B cell (primary cell): ENCODE results near the gene CTSK. TPM values are rescaled to one million over a fixed set of nuclear protein-coding genes. Genes with fewer than 3 reads are reported as not detected.

ENCODE experiments used
- ATAC-seq: fragments of 200-7000 bp; cut with Tn5 transposase; one replicate; pipeline ENCODE4 v1.10.0; 2021; ENCODE audit warnings: low read depth, mild to moderate bottlenecking, moderate number of reproducible peaks, moderate library complexity
- CTCF ChIA-PET: fragments of 350-600 bp; sonication (Branson Sonifier 250); formaldehyde crosslinking; loops from one replicate; lab custom pipeline; 2021; ENCODE audit warnings: antibody characterized with exemption, inconsistent platforms; lab: Charles Lee
- POLR2A ChIA-PET: fragments of 350-600 bp; sonication (Branson Sonifier 250); formaldehyde crosslinking; loops from one replicate; lab custom pipeline; 2021; ENCODE audit warnings: antibody characterized with exemption; lab: Charles Lee
- DNase-seq: peaks from one replicate; pipeline ENCODE4 v3.0.0; 2013
- H2AFZ ChIP-seq: 2 replicates; pipeline ENCODE4 v1.6.1; 2012; ENCODE audit warnings: mild to moderate bottlenecking, low read depth, low read length; ENCODE audit not compliant: insufficient read depth, poor library complexity, severe bottlenecking
- H3K27ac ChIP-seq, 2 donors: 1 replicate in 1 of 2; 2 replicates in 1 of 2; pipeline ENCODE4 v1.5.1; 2012 to 2013; ENCODE audit warnings: low read length in 2 of 2, mild to moderate bottlenecking in 2 of 2, moderate library complexity in 1 of 2
- H3K27me3 ChIP-seq, 4 experiments: fragments of 200-600 bp in 1 of 4; sonication (generic) in 1 of 4; replicated peaks in 1 of 4; 1 replicate in 2 of 4; 2 replicates in 2 of 4; pipeline versions ENCODE4 v1.6.1 to v1.7.0; 2013 to 2016; ENCODE audit warnings: low read length in 3 of 4, mild to moderate bottlenecking in 2 of 4, mixed read lengths in 1 of 4, moderate library complexity in 1 of 4; ENCODE audit not compliant: insufficient read depth in 4 of 4, control insufficient read depth in 3 of 4; ENCODE audit errors: control extremely low read depth in 1 of 4
- H3K36me3 ChIP-seq, 2 experiments: replicated peaks in 1 of 2; 1 replicate in 1 of 2; 2 replicates in 1 of 2; pipeline versions ENCODE4 v1.6.1 to v1.7.1; 2013; ENCODE audit warnings: low read length in 1 of 2; ENCODE audit not compliant: insufficient read depth in 2 of 2, control insufficient read depth in 1 of 2; ENCODE audit errors: control extremely low read depth in 1 of 2, extremely low read depth in 1 of 2
- H3K4me1 ChIP-seq, 2 donors: fragments of 200-600 bp in 1 of 2; sonication (generic) in 1 of 2; 1 replicate in 1 of 2; 2 replicates in 1 of 2; pipeline versions ENCODE4 v1.5.1 to v1.6.1; 2013 to 2017; ENCODE audit warnings: low read length in 2 of 2; ENCODE audit not compliant: control insufficient read depth in 2 of 2, insufficient read depth in 2 of 2
- H3K4me2 ChIP-seq: replicated peaks from 2 replicates; pipeline ENCODE3; 2012; ENCODE audit warnings: mild to moderate bottlenecking, low read depth, low read length; ENCODE audit not compliant: poor library complexity, severe bottlenecking
- H3K4me3 ChIP-seq, 5 experiments: fragments of 200-600 bp in 1 of 5; sonication (generic) in 1 of 5; 1 replicate in 3 of 5; 2 replicates in 2 of 5; pipeline versions ENCODE4 v1.5.1 to v1.7.0; 2011 to 2016; ENCODE audit warnings: low read length in 4 of 5, mild to moderate bottlenecking in 4 of 5, low read depth in 2 of 5, control low read depth in 1 of 5, moderate library complexity in 1 of 5; ENCODE audit not compliant: insufficient read depth in 1 of 5; ENCODE audit errors: control extremely low read depth in 1 of 5, extremely low read depth in 1 of 5
- H3K79me2 ChIP-seq: fragments of 200-600 bp; sonication (generic); one replicate; pipeline ENCODE4 v1.6.0; 2016; ENCODE audit warnings: low read length; ENCODE audit not compliant: control insufficient read depth, insufficient read depth
- H3K9ac ChIP-seq: fragments of 200-600 bp; sonication (generic); 2 replicates; pipeline ENCODE4 v1.6.1; 2017; ENCODE audit warnings: mild to moderate bottlenecking, low read length, moderate library complexity
- H3K9me3 ChIP-seq, 3 donors: one replicate each; pipeline versions ENCODE4 v1.6.1 to v1.7.1; 2013; ENCODE audit warnings: low read length in 2 of 3; ENCODE audit not compliant: control insufficient read depth in 2 of 3, insufficient read depth in 1 of 3; ENCODE audit errors: control extremely low read depth in 1 of 3
- H4K20me1 ChIP-seq: 2 replicates; pipeline ENCODE4 v1.6.0; 2012; ENCODE audit warnings: mild to moderate bottlenecking, low read length; ENCODE audit not compliant: insufficient read depth, control insufficient read depth, poor library complexity, severe bottlenecking
- H3K27ac Mint-ChIP-seq: one replicate; pipeline ENCODE4 v1.8.0; 2021; ENCODE audit warnings: mixed read lengths
- H3K27me3 Mint-ChIP-seq: one replicate; pipeline ENCODE4 v1.8.0; 2021; ENCODE audit warnings: mixed read lengths
- H3K4me1 Mint-ChIP-seq: one replicate; pipeline ENCODE4 v1.8.0; 2021; ENCODE audit warnings: mixed read lengths
- H3K4me3 Mint-ChIP-seq: one replicate; pipeline ENCODE4 v1.8.0; 2021; ENCODE audit warnings: mixed read lengths
- H3K9me3 Mint-ChIP-seq: one replicate; pipeline ENCODE4 v1.8.0; 2022; ENCODE audit warnings: mixed read lengths; ENCODE audit not compliant: insufficient read depth
- EZH2 ChIP-seq: IDR thresholded peaks from 2 replicates; pipeline ENCODE4 v1.6.1; 2012; ENCODE audit warnings: borderline replicate concordance, low read depth, mild to moderate bottlenecking, moderate library complexity, low read length; ENCODE audit not compliant: insufficient read depth, poor library complexity, severe bottlenecking
- WGBS: methylation state at CpG from one replicate; pipeline ENCODE4 v1.1.5; 2013; ENCODE audit warnings: missing lambda C conversion rate; ENCODE audit not compliant: insufficient coverage; 5-methylcytosine and 5-hydroxymethylcytosine counted together
- intact Hi-C: fragments of 100-400 bp; cut with micrococcal nuclease; formaldehyde crosslinking; loops from one replicate; pipeline ENCODE4 v1.10.0; 2022
- polyA plus RNA-seq: library from polyadenylated mRNA; depleted of rRNA; stranded (reverse); fragments of >200 nt; gene quantifications from 2 replicates; pipeline ENCODE4 v1.2.3, GENCODE V29; 2012
- total RNA-seq, 2 donors: library from RNA; stranded (reverse); fragments of 120-200 nt in 1 of 2; gene quantifications; 1 replicate in 1 of 2; 2 replicates in 1 of 2; pipeline versions ENCODE4 v1.2.3 to v1.2.4, GENCODE V29; 2013 to 2022
- TF ChIP-seq, protein P1 (sequence below): fragments of 200-600 bp; IDR thresholded peaks from one replicate; pipeline ENCODE4 v1.8.0; 2022; ENCODE audit warnings: antibody characterized with exemption, mild to moderate bottlenecking

The CTSK gene
- total and polyA plus RNA-seq, 2 donors (not counting 1 experiment from before 2014, with no cell fraction given) = 5.3 to 6.0 TPM

DNA sequence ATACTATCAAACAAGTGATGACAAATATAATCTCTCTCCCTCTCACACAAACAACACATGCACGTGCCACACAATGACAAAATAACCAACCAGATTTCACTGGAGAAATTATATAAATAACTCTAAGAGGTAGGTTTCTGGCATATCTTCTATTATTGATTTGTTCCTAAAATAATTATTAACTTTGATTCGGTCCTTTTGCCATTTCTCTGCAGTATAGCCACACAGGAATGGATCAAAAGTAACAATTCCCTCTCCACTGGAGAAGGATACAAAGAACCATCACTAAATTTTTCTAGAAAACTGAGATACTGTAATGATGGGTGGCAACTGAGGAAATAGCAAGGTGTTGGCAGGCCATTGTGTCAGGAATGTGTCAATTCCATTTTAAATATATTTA lies 34.9 kb upstream of the CTSK start:
- POLR2A ChIA-PET = no interaction called here
- H3K27ac ChIP-seq = no peak overlapping the region
- H3K4me1 ChIP-seq = no peaks in the 10 kb centered on the region
- no peaks in the 10 kb centered on the region for H3K27me3 ChIP-seq
- CTCF ChIA-PET = no interaction called here
- no peaks in the 10 kb centered on the region for H4K20me1 ChIP-seq
- no CpG with 5 or more reads among the region's 2 CpGs for WGBS
- no peak overlapping the region for H3K9ac ChIP-seq
- TF ChIP-seq, protein P1, sequence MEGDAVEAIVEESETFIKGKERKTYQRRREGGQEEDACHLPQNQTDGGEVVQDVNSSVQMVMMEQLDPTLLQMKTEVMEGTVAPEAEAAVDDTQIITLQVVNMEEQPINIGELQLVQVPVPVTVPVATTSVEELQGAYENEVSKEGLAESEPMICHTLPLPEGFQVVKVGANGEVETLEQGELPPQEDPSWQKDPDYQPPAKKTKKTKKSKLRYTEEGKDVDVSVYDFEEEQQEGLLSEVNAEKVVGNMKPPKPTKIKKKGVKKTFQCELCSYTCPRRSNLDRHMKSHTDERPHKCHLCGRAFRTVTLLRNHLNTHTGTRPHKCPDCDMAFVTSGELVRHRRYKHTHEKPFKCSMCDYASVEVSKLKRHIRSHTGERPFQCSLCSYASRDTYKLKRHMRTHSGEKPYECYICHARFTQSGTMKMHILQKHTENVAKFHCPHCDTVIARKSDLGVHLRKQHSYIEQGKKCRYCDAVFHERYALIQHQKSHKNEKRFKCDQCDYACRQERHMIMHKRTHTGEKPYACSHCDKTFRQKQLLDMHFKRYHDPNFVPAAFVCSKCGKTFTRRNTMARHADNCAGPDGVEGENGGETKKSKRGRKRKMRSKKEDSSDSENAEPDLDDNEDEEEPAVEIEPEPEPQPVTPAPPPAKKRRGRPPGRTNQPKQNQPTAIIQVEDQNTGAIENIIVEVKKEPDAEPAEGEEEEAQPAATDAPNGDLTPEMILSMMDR = no peak
- no peak for TF ChIP-seq EZH2
- no peak overlapping the region for H3K4me2 ChIP-seq
- Mint-ChIP-seq H3K4me1 (no peaks in the 10 kb centered on the region), H3K27ac (no peak overlapping the region), H3K9me3 (no peaks in the 10 kb centered on the region), H3K27me3 (no peaks in the 10 kb centered on the region), H3K4me3 (no peak overlapping the region)
- no peaks in the 10 kb centered on the region for H3K9me3 ChIP-seq
- H2AFZ ChIP-seq = no peak overlapping the region
- H3K4me3 ChIP-seq = no peak overlapping the region
- no peak for DNase-seq
- no peaks in the 10 kb centered on the region for H3K79me2 ChIP-seq
- peaks cover 14 to 17% of the 10 kb centered on the region in 2 experiments for H3K36me3 ChIP-seq
- intact Hi-C loops = no loop called here
- ATAC-seq = no peak

DNA sequence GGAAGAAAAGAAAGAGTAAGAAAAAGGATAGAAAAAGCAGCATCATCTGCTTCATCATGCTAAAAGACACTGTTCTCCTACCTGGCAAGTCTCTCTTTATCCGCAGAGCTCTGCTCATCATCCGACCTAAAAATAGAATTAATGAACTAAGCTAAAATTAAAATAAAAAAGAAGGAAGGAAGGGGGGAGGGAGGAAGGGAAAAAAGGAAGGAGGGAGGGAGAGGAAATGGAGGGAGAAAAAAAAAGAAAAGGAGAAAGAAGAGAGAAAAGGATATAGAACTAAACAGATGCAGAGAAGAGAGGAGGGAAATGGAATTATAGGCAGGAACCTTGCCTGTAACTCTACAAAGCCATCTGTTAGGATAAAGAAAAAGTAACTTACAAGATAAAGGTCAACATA lies 34.3 kb upstream of the CTSK start:
- no peaks in the 10 kb centered on the region for H3K9me3 ChIP-seq
- peaks cover 14 to 15% of the 10 kb centered on the region in 2 experiments for H3K36me3 ChIP-seq
- intact Hi-C loops = no loop called here
- no peak overlapping the region for H2AFZ ChIP-seq
- no peaks in the 10 kb centered on the region for H3K4me1 ChIP-seq
- H3K27ac ChIP-seq = no peak overlapping the region
- ChIA-PET POLR2A (interaction anchor here (0.7 kb wide), 1 partner anchor 22 kb away, joined by 8 read pairs; no protein-coding TSS in a partner anchor), CTCF (no interaction called here)
- Mint-ChIP-seq H3K9me3 (no peaks in the 10 kb centered on the region), H3K4me3 (no peak overlapping the region), H3K27ac (no peak overlapping the region), H3K27me3 (no peaks in the 10 kb centered on the region), H3K4me1 (no peaks in the 10 kb centered on the region)
- no peak overlapping the region for H3K9ac ChIP-seq
- no peak overlapping the region for H3K4me2 ChIP-seq
- DNase-seq (no peak), ATAC-seq (no peak)
- H4K20me1 ChIP-seq = no peaks in the 10 kb centered on the region
- H3K27me3 ChIP-seq = no peaks in the 10 kb centered on the region
- H3K4me3 ChIP-seq = no peak overlapping the region
- H3K79me2 ChIP-seq = no peaks in the 10 kb centered on the region
- no CpG with 5 or more reads among the region's 2 CpGs for WGBS
- TF ChIP-seq, protein P1 = no peak
- TF ChIP-seq EZH2 = no peak
